CD4-positive, alpha-beta memory T cell (primary cell): Measurements from ENCODE around the gene SLC12A5. TPM values are rescaled to one million over a fixed set of nuclear protein-coding genes. Genes with fewer than 3 reads are reported as not detected.
"Not testable (repeated sequence)": the region's sequence is repeated elsewhere in the genome, so short reads cannot be mapped to it uniquely, and the experiment has no call there.

Experiments used
- CTCF ChIA-PET: fragments of 350-600 bp; sonication (Branson Sonifier 250); formaldehyde crosslinking; loops from one replicate; lab custom pipeline; 2021; ENCODE audit warnings: inconsistent platforms; ENCODE audit not compliant: partially characterized antibody; lab: Charles Lee
- POLR2A ChIA-PET: fragments of 350-600 bp; sonication (Branson Sonifier 250); formaldehyde crosslinking; loops from one replicate; lab custom pipeline; 2021; ENCODE audit not compliant: partially characterized antibody; lab: Charles Lee
- DNase-seq, 5 donors: peaks; one replicate each; pipeline versions ENCODE4 v3.0.0 to v3.0.0-alpha.2; 2020 to 2022; ENCODE audit warnings: mixed read lengths in 1 of 5
- H3K27ac ChIP-seq: one replicate; pipeline ENCODE4 v1.7.0; 2013; ENCODE audit warnings: low read depth, low read length
- H3K27me3 ChIP-seq: 2 replicates; pipeline ENCODE4 v1.7.0; 2013; ENCODE audit warnings: mild to moderate bottlenecking, low read length, moderate library complexity; ENCODE audit not compliant: insufficient read depth
- H3K36me3 ChIP-seq: 2 replicates; pipeline ENCODE4 v1.7.0; 2013; ENCODE audit warnings: mild to moderate bottlenecking, low read length, moderate library complexity; ENCODE audit not compliant: insufficient read depth
- H3K4me1 ChIP-seq: 2 replicates; pipeline ENCODE4 v1.7.0; 2013; ENCODE audit warnings: mild to moderate bottlenecking, low read length, moderate library complexity; ENCODE audit not compliant: insufficient read depth
- H3K4me3 ChIP-seq, 2 donors: one replicate each; pipeline ENCODE4 v1.7.0; 2013; ENCODE audit warnings: low read length in 2 of 2, mild to moderate bottlenecking in 1 of 2
- H3K9me3 ChIP-seq, 2 donors: one replicate each; pipeline ENCODE4 v1.7.0; 2013; ENCODE audit warnings: low read length in 2 of 2, control low read depth in 1 of 2; ENCODE audit not compliant: control insufficient read depth in 1 of 2
- H3K27ac Mint-ChIP-seq, 7 donors: one replicate each; pipeline ENCODE4 v1.8.0; 2020 to 2021; ENCODE audit warnings: mixed read lengths in 7 of 7, mild to moderate bottlenecking in 6 of 7, inconsistent platforms in 3 of 7, moderate library complexity in 3 of 7
- H3K27me3 Mint-ChIP-seq, 2 donors: one replicate each; pipeline ENCODE4 v1.8.0; 2020 to 2021; ENCODE audit warnings: mixed read lengths in 2 of 2
- H3K36me3 Mint-ChIP-seq, 2 donors: one replicate each; pipeline ENCODE4 v1.8.0; 2020 to 2021; ENCODE audit warnings: mixed read lengths in 2 of 2, inconsistent platforms in 1 of 2, mild to moderate bottlenecking in 1 of 2
- H3K4me1 Mint-ChIP-seq, 4 donors: one replicate each; pipeline ENCODE4 v1.8.0; 2020 to 2021; ENCODE audit warnings: mixed read lengths in 4 of 4, mild to moderate bottlenecking in 1 of 4
- H3K4me3 Mint-ChIP-seq, 8 donors: one replicate each; pipeline ENCODE4 v1.8.0; 2020 to 2021; ENCODE audit warnings: mixed read lengths in 8 of 8, mild to moderate bottlenecking in 7 of 8, moderate library complexity in 6 of 8, inconsistent platforms in 3 of 8
- H3K9me3 Mint-ChIP-seq, 8 donors: one replicate each; pipeline ENCODE4 v1.8.0; 2020 to 2021; ENCODE audit warnings: mixed read lengths in 8 of 8, mild to moderate bottlenecking in 5 of 8, inconsistent platforms in 3 of 8, moderate library complexity in 1 of 8
- intact Hi-C: fragments of 100-400 bp; cut with micrococcal nuclease; formaldehyde crosslinking; loops from one replicate; pipeline ENCODE4 v1.15.1; 2023
- polyA plus RNA-seq, 2 donors: library from polyadenylated mRNA; unstranded; fragments of 300-500 nt; fragmentation: Illumina TruSeq; gene quantifications; one replicate each; pipeline ENCODE4 v1.2.3, GENCODE V29; 2021
- total RNA-seq, 2 experiments: library from RNA; stranded (reverse); gene quantifications; one replicate each; pipeline ENCODE4 v1.2.3, GENCODE V29; 2021

The SLC12A5 gene
- total and polyA plus RNA-seq, 4 experiments from 2014 or later, result not detected

DNA sequence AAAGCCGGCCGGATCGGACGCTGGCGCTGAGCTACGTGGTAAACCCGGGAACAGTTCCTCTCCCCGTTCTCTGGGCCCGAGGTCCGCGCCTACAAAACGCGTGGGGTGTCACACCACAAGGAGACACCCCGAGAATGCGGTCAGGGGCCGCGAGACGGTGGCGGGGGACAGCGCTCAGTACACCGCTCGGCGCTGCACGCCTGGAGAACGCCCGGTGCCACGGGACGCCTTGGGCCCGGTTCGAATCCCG is 60.1 kb downstream of the SLC12A5 start:
- Histone ChIP-seq H3K27ac (peak overlapping the region; percentile 93), H3K4me1 (peaks cover 55% of the 10 kb centered on the region), H3K4me3 (peak overlapping the region; percentile 58 to 86), H3K27me3 (no peaks in the 10 kb centered on the region), H3K9me3 (no peaks in the 10 kb centered on the region), H3K36me3 (no peaks in the 10 kb centered on the region)
- CTCF ChIA-PET, result interaction anchor here (0.9 to 2.4 kb wide), 3 partner anchors 66 to 119 kb away, joined by 4 to 8 read pairs (median 4); no protein-coding TSS in a partner anchor
- POLR2A ChIA-PET, result interaction anchor here (0.6 to 2.1 kb wide), 7 partner anchors 9 to 275 kb away, joined by 3 to 16 read pairs (median 4); partner anchors contain the start of genes PCIF1 and ZNF335
- peaks cover 35 to 61% (median 52%) of the 10 kb centered on the region in 4 donors for H3K4me1 Mint-ChIP-seq
- H3K4me3 Mint-ChIP-seq, result peak overlapping the region; percentile 87 to 92 (median 88)
- intact Hi-C loops, result loop anchor here (1.0 to 5.0 kb wide), 4 partner anchors 74 to 317 kb away; partner anchors contain the start of genes DNTTIP1, ELMO2 and WFDC3
- H3K36me3 Mint-ChIP-seq, result peaks cover 0 to 15% of the 10 kb centered on the region in 2 donors
- H3K27ac Mint-ChIP-seq, result peak overlapping the region; percentile 78 to 94 (median 89)
- no peaks in the 10 kb centered on the region for H3K27me3 Mint-ChIP-seq
- no peaks in the 10 kb centered on the region for H3K9me3 Mint-ChIP-seq
- peak in 1 of 5 donors; percentile 57 for DNase-seq

GRCh38 chr20:46089417-46090388 is 60.7 kb downstream of the SLC12A5 start, which contains the start of gene NCOA5:
TSS of gene NCOA5 (minus strand) at chr20:46089962. CDS start at chr20:46079424, 10,538 bp downstream.
- Mint-ChIP-seq H3K4me3 (peak within 1 kb of the TSS; percentile 88 to 93 (median 89)), H3K27ac (peak within 1 kb of the TSS; percentile 86 to 95 (median 93)), H3K9me3 (no peaks in the 10 kb centered on the region), H3K36me3 (peaks cover 0 to 15% of the 10 kb centered on the region in 2 donors), H3K27me3 (no peaks in the 10 kb centered on the region), H3K4me1 (peaks cover 31 to 55% (median 47%) of the 10 kb centered on the region in 4 donors)
- Histone ChIP-seq H3K36me3 (no peaks in the 10 kb centered on the region), H3K27ac (peak within 1 kb of the TSS; percentile 93), H3K4me1 (peaks cover 50% of the 10 kb centered on the region), H3K4me3 (peak within 1 kb of the TSS; percentile 58 to 86), H3K27me3 (no peaks in the 10 kb centered on the region), H3K9me3 (no peaks in the 10 kb centered on the region)
- ChIA-PET POLR2A (interaction anchor here (1.0 to 2.1 kb wide), 4 partner anchors 102 to 156 kb away, joined by 3 to 16 read pairs (median 6); partner anchors contain the start of genes PCIF1 and ZNF335), CTCF (interaction anchor here (1.3 to 2.4 kb wide), 2 partner anchors 67 to 120 kb away, joined by 4 to 8 read pairs; no protein-coding TSS in a partner anchor)
- intact Hi-C loops, result loop anchor here (1.0 to 5.0 kb wide), 6 partner anchors 75 to 317 kb away; partner anchors contain the start of genes DNTTIP1, ELMO2, WFDC3 and ZNF335
- DNase-seq, result peak; percentile 93 to 96 (median 95)

DNA sequence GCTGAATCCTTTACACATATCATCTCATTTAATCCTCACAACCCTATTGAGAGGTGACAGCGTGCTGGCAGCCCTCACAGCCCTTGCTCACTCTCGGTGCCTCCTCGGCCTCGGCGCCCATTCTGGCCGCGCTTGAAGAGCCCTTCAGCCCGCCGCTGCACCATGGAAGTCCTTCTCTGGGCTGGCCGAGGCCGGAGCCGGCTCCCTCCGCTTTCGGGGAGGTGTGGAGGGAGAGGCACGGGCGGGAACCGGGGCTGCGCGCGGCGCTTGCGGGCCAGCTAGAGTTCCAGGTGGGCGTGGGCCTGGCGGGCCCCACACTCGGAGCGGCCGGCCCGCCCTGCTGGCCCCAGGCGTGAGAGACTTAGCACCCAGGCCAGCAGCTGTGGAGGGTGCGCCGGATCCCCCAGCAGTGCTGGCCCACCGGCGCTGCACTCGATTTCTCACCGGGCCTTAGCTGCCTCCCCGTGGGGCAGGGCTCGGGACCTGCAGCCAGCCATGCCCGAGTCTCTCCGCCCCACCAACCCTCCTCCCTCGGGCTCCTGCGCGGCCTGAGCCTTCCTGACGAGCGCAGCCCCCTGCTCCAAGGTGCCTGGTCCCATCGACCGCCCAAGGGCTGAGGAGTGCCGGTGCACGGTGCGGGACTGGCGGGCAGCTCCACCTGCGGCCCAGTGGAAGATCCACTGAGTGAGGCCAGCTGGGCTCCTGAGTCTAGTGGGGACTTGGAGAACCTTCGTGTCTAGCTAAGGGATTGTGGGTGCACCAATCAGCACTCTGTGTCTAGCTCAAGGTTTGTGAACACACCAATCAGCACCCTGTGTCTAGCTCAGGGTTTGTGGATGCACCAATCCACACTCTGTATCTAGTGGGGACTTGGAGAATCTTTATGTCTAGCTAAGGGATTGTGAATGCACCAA is 62.9 kb downstream of the SLC12A5 start:
- H3K9me3 Mint-ChIP-seq, intact Hi-C loops, H3K9me3 ChIP-seq, H3K27ac ChIP-seq, H3K36me3 ChIP-seq, POLR2A ChIA-PET, H3K27ac Mint-ChIP-seq, H3K4me3 Mint-ChIP-seq, H3K27me3 ChIP-seq, DNase-seq, H3K27me3 Mint-ChIP-seq, H3K4me3 ChIP-seq: not testable (repeated sequence)
- Mint-ChIP-seq H3K36me3 (peaks cover 0 to 10% of the 10 kb centered on the region in 2 donors), H3K4me1 (peaks cover 12 to 34% (median 27%) of the 10 kb centered on the region in 4 donors)
- H3K4me1 ChIP-seq, result peaks cover 28% of the 10 kb centered on the region
- CTCF ChIA-PET, result interaction anchor here (0.9 to 1.7 kb wide), 2 partner anchors 40 to 77 kb away, joined by 3 to 5 read pairs; no protein-coding TSS in a partner anchor

GRCh38 chr20:46093531-46093930 is 64.5 kb downstream of the SLC12A5 start:
- CTCF ChIA-PET, result no interaction called here

DNA sequence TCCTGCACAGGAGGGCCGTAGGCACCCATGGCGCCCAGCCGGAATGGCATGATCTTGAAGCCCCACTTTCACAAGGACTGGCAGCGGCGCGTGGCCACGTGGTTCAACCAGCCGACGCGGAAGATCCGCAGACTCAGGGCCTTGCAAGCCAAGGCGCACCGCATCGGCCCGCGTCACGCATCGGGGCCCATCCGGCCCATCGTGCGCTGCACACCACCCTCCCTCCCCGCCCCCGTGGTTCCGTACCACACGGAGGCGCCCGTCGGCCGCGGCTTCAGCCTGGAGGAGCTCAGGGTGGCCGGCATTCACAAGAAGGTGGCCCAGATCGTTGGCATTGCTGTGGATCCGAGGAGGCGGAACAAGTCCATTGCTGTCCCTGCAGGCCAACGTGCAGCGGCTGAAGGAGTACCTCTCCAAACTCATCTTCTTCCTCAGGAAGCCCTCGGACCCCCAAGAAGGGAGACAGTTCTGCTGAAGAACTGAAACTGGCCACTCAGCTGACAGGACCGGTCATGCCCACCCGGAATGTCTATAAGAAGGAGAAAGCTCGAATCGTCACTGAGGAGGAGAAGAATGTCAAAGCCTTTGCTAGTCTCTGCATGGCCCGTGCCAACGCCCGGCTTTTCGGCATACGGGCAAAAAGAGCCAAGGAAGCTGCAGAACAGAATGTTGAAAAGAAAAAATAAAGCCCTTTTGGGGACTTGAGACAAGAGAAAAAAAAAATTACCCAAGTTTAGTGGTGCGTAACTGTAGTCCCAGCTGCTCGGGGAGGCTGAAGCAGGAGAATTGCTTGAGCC is 70.7 kb downstream of the SLC12A5 start:
- DNase-seq, result no peak
- Mint-ChIP-seq H3K4me3 (no peak overlapping the region), H3K4me1 (no peaks in the 10 kb centered on the region), H3K36me3 (peaks cover 0 to 10% of the 10 kb centered on the region in 2 donors), H3K9me3 (peaks cover 0 to 8% (median 3%) of the 10 kb centered on the region in 8 donors), H3K27ac (no peak overlapping the region), H3K27me3 (peaks cover 25 to 30% of the 10 kb centered on the region in 2 donors)
- no peaks in the 10 kb centered on the region for H3K9me3 ChIP-seq
- no peak overlapping the region for H3K27ac ChIP-seq
- ChIA-PET POLR2A (no interaction called here), CTCF (no interaction called here)
- H3K4me1 ChIP-seq, result no peaks in the 10 kb centered on the region
- peaks cover 20% of the 10 kb centered on the region for H3K27me3 ChIP-seq
- no peak overlapping the region for H3K4me3 ChIP-seq
- intact Hi-C loops, result no loop called here
- no peaks in the 10 kb centered on the region for H3K36me3 ChIP-seq

More at GRCh38 chr20:46093531-46093930, 64.5 kb downstream of the SLC12A5 start:
- no peak overlapping the region for H3K4me3 Mint-ChIP-seq
- POLR2A ChIA-PET, result no interaction called here
- no peak for DNase-seq
- Histone ChIP-seq H3K27me3 (no peaks in the 10 kb centered on the region), H3K4me1 (peaks cover 12% of the 10 kb centered on the region), H3K27ac (no peak overlapping the region), H3K36me3 (no peaks in the 10 kb centered on the region), H3K9me3 (no peaks in the 10 kb centered on the region), H3K4me3 (no peak overlapping the region)
- H3K4me1 Mint-ChIP-seq, result peaks cover 3 to 17% (median 12%) of the 10 kb centered on the region in 4 donors
- intact Hi-C loops, result no loop called here
- no peak overlapping the region for H3K27ac Mint-ChIP-seq
- H3K27me3 Mint-ChIP-seq, result peaks cover 0 to 4% of the 10 kb centered on the region in 2 donors
- H3K9me3 Mint-ChIP-seq, result no peaks in the 10 kb centered on the region
- H3K36me3 Mint-ChIP-seq, result peaks cover 0 to 4% of the 10 kb centered on the region in 2 donors

GRCh38 chr20:46100444-46100843 is 71.4 kb downstream of the SLC12A5 start:
- intact Hi-C loops, H3K9me3 ChIP-seq, H3K27ac Mint-ChIP-seq, H3K4me3 ChIP-seq, H3K4me1 Mint-ChIP-seq, H3K27ac ChIP-seq, POLR2A ChIA-PET, CTCF ChIA-PET, H3K9me3 Mint-ChIP-seq, H3K36me3 ChIP-seq, H3K4me3 Mint-ChIP-seq, H3K4me1 ChIP-seq, DNase-seq: not testable (repeated sequence)
- H3K27me3 ChIP-seq, result peaks cover 20% of the 10 kb centered on the region
- H3K27me3 Mint-ChIP-seq, result peaks cover 30 to 31% of the 10 kb centered on the region in 2 donors
- H3K36me3 Mint-ChIP-seq, result peaks cover 0 to 10% of the 10 kb centered on the region in 2 donors
